HG03432 (cell line): ENCODE data around the gene CT45A7.
"Not testable (repeated sequence)": the region's sequence is repeated elsewhere in the genome, so short reads cannot be mapped to it uniquely, and the experiment has no call there.

ENCODE experiments used
- ATAC-seq: cut with Tn5 transposase; IDR thresholded peaks from one replicate; pipeline ENCODE4 v1.9.1; 2021; ENCODE audit warnings: mild to moderate bottlenecking, moderate library complexity; ENCODE audit not compliant: unreplicated experiment

Gene CT45A7

GRCh38 chrX:135837180-135837579 is at the start of gene CT45A7:
TSS of gene CT45A7 (minus strand) at chrX:135837280. CDS start at chrX:135833533, 3,747 bp downstream.
- ATAC-seq = not testable (repeated sequence)

- ATAC-seq = not testable (repeated sequence)
Observed at GRCh38 chrX:135882741-135883140, 45.7 kb upstream of the CT45A7 start.

GRCh38 chrX:135871712-135872111 is 34.6 kb upstream of the CT45A7 start, which contains the start of gene CT45A9:
TSS of gene CT45A9 (minus strand) at chrX:135871812. CDS start at chrX:135868061, 3,751 bp downstream.
- ATAC-seq = not testable (repeated sequence)

- not testable (repeated sequence) for ATAC-seq
Observed at GRCh38 chrX:135854438-135854837, 17.4 kb upstream of the CT45A7 start, which contains the start of gene CT45A8. TSS of gene CT45A8 (minus strand) at chrX:135854538. CDS start at chrX:135850783, 3,755 bp downstream.

GRCh38 chrX:135819912-135820311 is 17.2 kb downstream of the CT45A7 start, which contains the start of gene CT45A2:
TSS of gene CT45A2 (minus strand) at chrX:135820012. CDS start at chrX:135816265, 3,747 bp downstream.
- not testable (repeated sequence) for ATAC-seq

GRCh38 chrX:135802687-135803086 is 34.4 kb downstream of the CT45A7 start, which contains the start of gene CT45A6:
TSS of gene CT45A6 (minus strand) at chrX:135802787. CDS start at chrX:135798993, 3,794 bp downstream.
- ATAC-seq = not testable (repeated sequence)

- not testable (repeated sequence) for ATAC-seq
Observed at GRCh38 chrX:135785403-135785802, 51.7 kb downstream of the CT45A7 start, which contains the start of gene CT45A5. TSS of gene CT45A5 (minus strand) at chrX:135785503. CDS start at chrX:135781729, 3,774 bp downstream.
